Gastroesophageal sphincter (tissue), 3 donors: ENCODE data around the gene KIDINS220.

ENCODE experiments used
- CTCF ChIP-seq, 4 experiments: fragments of 200-600 bp in 2 of 4; fragments of 450-650 bp in 2 of 4; sonication (generic) in 1 of 4; IDR thresholded peaks; one replicate each; pipeline ENCODE4 v1.5.1; 2017 to 2019; ENCODE audit warnings: antibody characterized with exemption in 4 of 4, mild to moderate bottlenecking in 2 of 4, moderate library complexity in 2 of 4
- POLR2AphosphoS5 ChIP-seq: sonication (generic); formaldehyde crosslinking; IDR thresholded peaks from one replicate; pipeline ENCODE4 v1.6.1; 2017; ENCODE audit warnings: antibody characterized with exemption

DNA sequence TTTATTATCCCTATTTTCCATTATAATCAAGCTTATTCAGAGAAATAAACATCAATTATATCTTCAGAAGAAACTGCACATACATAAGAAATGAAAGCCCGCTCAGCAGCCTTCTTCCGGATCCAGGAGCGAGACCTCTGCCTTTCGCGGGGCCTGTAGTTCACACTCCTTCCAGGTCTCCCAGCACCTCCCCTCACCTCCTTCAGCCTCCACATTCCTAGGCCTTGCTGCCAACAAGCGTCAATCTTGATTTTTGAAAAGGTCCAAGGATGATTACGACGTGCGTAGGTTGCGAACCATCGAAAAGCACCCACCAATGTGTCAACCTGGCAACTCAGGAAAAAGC is 355 bp upstream of the KIDINS220 start:
- TF ChIP-seq CTCF (IDR thresholded peaks at IDR 0.05) (no peak), POLR2AphosphoS5 (no peak)
